Vagina (tissue), 2 donors: ENCODE data around the gene RAB3B.

ENCODE experiments used
- POLR2AphosphoS5 ChIP-seq, 2 donors: sonication (generic); formaldehyde crosslinking; IDR thresholded peaks; one replicate each; pipeline ENCODE4 v1.9.0; 2017; ENCODE audit warnings: antibody characterized with exemption in 2 of 2, mild to moderate bottlenecking in 2 of 2, low read depth in 1 of 2; ENCODE audit not compliant: insufficient read depth in 1 of 2
- TF ChIP-seq, protein P1 (sequence below), 3 experiments: fragments of 450-650 bp in 2 of 3; fragments of 200-600 bp in 1 of 3; sonication (generic) in 1 of 3; IDR thresholded peaks; one replicate each; pipeline ENCODE4 v1.5.1; 2017 to 2019; ENCODE audit warnings: antibody characterized with exemption in 3 of 3, mild to moderate bottlenecking in 2 of 3, moderate library complexity in 2 of 3

DNA sequence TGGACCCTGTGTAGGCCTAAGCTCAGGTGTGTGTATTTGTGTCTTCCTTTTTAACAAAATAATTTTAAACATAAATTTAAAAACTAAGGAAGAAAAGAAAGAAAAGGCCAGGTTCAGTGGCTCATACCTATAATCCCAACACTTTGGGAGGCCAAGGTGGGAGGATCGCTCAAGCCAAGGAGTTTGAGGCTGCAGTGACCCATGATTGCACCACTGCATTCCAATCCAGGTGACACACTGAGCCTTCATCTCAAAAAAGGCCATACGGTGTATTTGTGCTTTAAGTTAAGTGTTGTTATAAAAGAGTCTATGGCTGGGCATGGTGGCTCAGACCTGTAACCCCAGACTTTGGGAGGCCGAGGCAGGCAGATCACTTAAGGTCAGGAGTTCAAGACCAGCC is 8.3 kb downstream of the RAB3B start:
- TF ChIP-seq, protein P1, sequence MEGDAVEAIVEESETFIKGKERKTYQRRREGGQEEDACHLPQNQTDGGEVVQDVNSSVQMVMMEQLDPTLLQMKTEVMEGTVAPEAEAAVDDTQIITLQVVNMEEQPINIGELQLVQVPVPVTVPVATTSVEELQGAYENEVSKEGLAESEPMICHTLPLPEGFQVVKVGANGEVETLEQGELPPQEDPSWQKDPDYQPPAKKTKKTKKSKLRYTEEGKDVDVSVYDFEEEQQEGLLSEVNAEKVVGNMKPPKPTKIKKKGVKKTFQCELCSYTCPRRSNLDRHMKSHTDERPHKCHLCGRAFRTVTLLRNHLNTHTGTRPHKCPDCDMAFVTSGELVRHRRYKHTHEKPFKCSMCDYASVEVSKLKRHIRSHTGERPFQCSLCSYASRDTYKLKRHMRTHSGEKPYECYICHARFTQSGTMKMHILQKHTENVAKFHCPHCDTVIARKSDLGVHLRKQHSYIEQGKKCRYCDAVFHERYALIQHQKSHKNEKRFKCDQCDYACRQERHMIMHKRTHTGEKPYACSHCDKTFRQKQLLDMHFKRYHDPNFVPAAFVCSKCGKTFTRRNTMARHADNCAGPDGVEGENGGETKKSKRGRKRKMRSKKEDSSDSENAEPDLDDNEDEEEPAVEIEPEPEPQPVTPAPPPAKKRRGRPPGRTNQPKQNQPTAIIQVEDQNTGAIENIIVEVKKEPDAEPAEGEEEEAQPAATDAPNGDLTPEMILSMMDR (IDR thresholded peaks at IDR 0.05) = no peak
- TF ChIP-seq POLR2AphosphoS5 (IDR thresholded peaks at IDR 0.05; ENCODE audit: insufficient read depth in 1 of 2, low read depth in 1 of 2) = no peak
